Ovary (tissue), 9 donors: ENCODE measurements around the gene MYRIP. TPM values are rescaled to one million over a fixed set of nuclear protein-coding genes. Genes with fewer than 3 reads are reported as not detected.

Source experiments
- DNase-seq, 5 donors: peaks; one replicate each; pipeline ENCODE4 v3.0.0-alpha.2; 2019 to 2020
- H3K27ac ChIP-seq, 2 donors: fragments of 200-600 bp; one replicate each; pipeline versions ENCODE4 v1.5.1 to v1.8.0; 2019 to 2022
- H3K27me3 ChIP-seq: fragments of 200-600 bp; one replicate; pipeline ENCODE4 v1.8.0; 2022
- H3K36me3 ChIP-seq: fragments of 200-600 bp; sonication (generic); one replicate; pipeline ENCODE4 v1.5.1; 2019
- H3K4me1 ChIP-seq: one replicate; pipeline ENCODE4 v1.8.1; 2013; ENCODE audit warnings: mild to moderate bottlenecking, moderate library complexity; ENCODE audit not compliant: insufficient read depth
- H3K4me3 ChIP-seq: fragments of 200-600 bp; sonication (generic); one replicate; pipeline ENCODE4 v1.5.1; 2017
- H3K9me3 ChIP-seq, 2 donors: fragments of 200-600 bp in 1 of 2; sonication (generic) in 1 of 2; one replicate each; pipeline versions ENCODE4 v1.5.1 to v1.8.1; 2013 to 2019; ENCODE audit warnings: mild to moderate bottlenecking in 1 of 2, moderate library complexity in 1 of 2
- EP300 ChIP-seq: sonication (generic); formaldehyde crosslinking; IDR thresholded peaks from one replicate; pipeline ENCODE4 v1.6.1; 2017; ENCODE audit warnings: antibody characterized with exemption
- POLR2A ChIP-seq: fragments of 450-650 bp; IDR thresholded peaks from one replicate; pipeline ENCODE4 v1.6.1; 2017; ENCODE audit warnings: antibody characterized with exemption, mild to moderate bottlenecking, moderate library complexity
- WGBS, 3 donors: extraction: QIAGEN DNeasy Blood & Tissue Kit in 1 of 3; methylation state at CpG; one replicate each; pipeline versions ENCODE4 v1.1.5 to v1.1.7; 2013 to 2017; 5-methylcytosine and 5-hydroxymethylcytosine counted together
- intact Hi-C, 4 donors: fragments of 100-400 bp; cut with DNase I; formaldehyde crosslinking; loops; one replicate each; pipeline versions ENCODE4 v1.11.0 to v1.15.1; 2022 to 2023
- polyA plus RNA-seq, 2 donors: library from polyadenylated mRNA; stranded (reverse); fragments of 200-250 nt in 1 of 2; fragments of 350-450 nt in 1 of 2; fragmentation: Illumina TruSeq in 1 of 2; extraction: RNeasy Lipid Tissue Mini Kit (QIAGEN cat#74804) in 1 of 2; gene quantifications; one replicate each; pipeline ENCODE4 v1.2.3, GENCODE V29; 2013 to 2014
- total RNA-seq, 7 donors: library from RNA; depleted of rRNA in 2 of 7; stranded (reverse); fragments of >200 nt in 2 of 7; fragmentation: NEBNext Ultra II Directional in 3 of 7; extraction: Animal tissue kit (Norgen Biotek cat#: 25700) in 3 of 7; gene quantifications; one replicate each; pipeline versions ENCODE4 v1.1.0 to v1.2.4, GENCODE V29; 2016 to 2023
- TF ChIP-seq, protein P1 (sequence below), 3 donors: fragments of 450-650 bp in 2 of 3; fragments of 200-600 bp in 1 of 3; IDR thresholded peaks; one replicate each; pipeline versions ENCODE4 v1.5.1 to v1.8.0; 2016 to 2022; ENCODE audit warnings: antibody characterized with exemption in 3 of 3, mild to moderate bottlenecking in 1 of 3
- donor health status: DM: no; HTN: no; CAD: no; lungs with moderate emphysema.
- donor health status: DM: no; HTN: no; CAD: no.
- donor health status: Bipolar disorder and iron deficiency.
- donor health status: DM: yes; HTN: yes; CAD: no.
- donor health status: DM: no; HTN: no; CAD: no.
- donor health status: DM: yes; HTN: yes; CAD: no.

The MYRIP gene
- total and polyA plus RNA-seq, 9 donors = 2.8 to 8.4 (median 4.5) TPM

DNA sequence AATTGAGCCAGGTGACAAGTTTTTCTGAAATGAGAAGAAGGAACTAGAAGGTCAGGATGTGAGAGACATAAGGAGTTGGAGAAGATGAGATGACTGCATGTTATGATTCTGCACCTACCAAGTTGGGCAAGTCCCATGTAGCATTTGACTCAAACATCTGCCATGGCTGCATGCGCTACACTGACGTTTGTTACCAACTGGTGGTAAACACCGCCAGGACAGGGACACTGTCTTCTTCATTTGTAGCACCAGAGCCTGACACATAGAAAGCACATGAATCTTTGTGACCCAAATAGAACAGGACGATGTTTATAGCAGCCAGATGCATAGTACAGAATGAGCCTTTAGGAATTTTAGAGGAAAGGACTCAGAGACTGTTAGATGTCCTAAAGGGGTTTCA lies 236.7 kb downstream of the MYRIP start:
- 93 to 97% (median 95%) methylated on average over 4 of the region's 4 CpGs for WGBS, 3 donors
- Histone ChIP-seq H3K9me3 (no peaks in the 10 kb centered on the region), H3K4me1 (no peaks in the 10 kb centered on the region), H3K27ac (no peak overlapping the region), H3K27me3 (no peaks in the 10 kb centered on the region), H3K36me3 (no peaks in the 10 kb centered on the region), H3K4me3 (no peak overlapping the region)
- TF ChIP-seq EP300 = no peak
- TF ChIP-seq, protein P1, sequence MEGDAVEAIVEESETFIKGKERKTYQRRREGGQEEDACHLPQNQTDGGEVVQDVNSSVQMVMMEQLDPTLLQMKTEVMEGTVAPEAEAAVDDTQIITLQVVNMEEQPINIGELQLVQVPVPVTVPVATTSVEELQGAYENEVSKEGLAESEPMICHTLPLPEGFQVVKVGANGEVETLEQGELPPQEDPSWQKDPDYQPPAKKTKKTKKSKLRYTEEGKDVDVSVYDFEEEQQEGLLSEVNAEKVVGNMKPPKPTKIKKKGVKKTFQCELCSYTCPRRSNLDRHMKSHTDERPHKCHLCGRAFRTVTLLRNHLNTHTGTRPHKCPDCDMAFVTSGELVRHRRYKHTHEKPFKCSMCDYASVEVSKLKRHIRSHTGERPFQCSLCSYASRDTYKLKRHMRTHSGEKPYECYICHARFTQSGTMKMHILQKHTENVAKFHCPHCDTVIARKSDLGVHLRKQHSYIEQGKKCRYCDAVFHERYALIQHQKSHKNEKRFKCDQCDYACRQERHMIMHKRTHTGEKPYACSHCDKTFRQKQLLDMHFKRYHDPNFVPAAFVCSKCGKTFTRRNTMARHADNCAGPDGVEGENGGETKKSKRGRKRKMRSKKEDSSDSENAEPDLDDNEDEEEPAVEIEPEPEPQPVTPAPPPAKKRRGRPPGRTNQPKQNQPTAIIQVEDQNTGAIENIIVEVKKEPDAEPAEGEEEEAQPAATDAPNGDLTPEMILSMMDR (IDR thresholded peaks at IDR 0.05) = no peak
- TF ChIP-seq POLR2A = no peak
- intact Hi-C loops = no loop called here
- no peak for DNase-seq

DNA sequence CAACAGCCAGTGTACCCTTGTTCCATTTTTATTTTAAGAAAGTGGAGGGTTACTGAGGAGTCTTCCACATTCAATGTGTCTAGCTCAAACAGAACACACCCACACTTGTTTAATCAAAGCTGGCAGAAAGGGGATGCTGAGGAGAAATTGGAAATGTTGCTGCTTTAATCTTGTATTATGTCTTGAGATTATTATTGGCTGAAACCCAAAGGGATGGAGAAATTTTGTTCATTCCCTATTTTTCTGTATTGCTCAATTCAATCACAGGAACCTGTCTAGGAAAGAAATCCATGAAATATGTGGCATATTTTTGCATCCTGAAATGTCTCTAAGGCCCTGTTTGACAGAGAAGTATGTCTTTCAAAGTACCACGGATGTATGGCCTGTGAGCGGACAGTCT lies 238.0 kb downstream of the MYRIP start:
- Histone ChIP-seq H3K36me3 (no peaks in the 10 kb centered on the region), H3K27ac (no peak overlapping the region), H3K27me3 (no peaks in the 10 kb centered on the region), H3K9me3 (no peaks in the 10 kb centered on the region), H3K4me1 (no peaks in the 10 kb centered on the region), H3K4me3 (no peak overlapping the region)
- no peak for TF ChIP-seq POLR2A
- TF ChIP-seq, protein P1 (IDR thresholded peaks at IDR 0.05) = no peak
- TF ChIP-seq EP300 = no peak
- DNase-seq = no peak
- intact Hi-C loops = no loop called here
- 87 to 91% (median 89%) methylated on average over 2 of the region's 2 CpGs for WGBS, 3 donors

DNA sequence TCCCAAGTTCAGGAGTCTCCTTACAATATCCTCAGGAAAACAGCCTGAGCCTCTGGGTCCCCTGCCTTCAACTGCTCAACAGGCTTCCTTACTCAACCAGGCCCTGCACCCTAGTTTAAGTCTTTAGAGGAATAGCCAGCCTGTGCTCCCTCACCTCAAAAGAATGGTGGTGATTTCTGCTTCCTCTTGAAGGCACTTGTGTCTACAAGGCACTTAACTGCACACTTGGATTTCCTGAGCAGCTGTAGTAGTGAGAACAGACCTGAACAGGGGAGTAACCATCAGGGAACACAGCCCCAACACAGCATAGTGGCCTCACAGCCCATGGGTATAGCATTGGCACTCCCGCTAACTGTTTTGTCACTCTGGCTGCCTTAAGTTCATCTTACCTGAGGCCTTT lies 244.3 kb downstream of the MYRIP start:
- no peak for DNase-seq
- 91 to 100% (median 97%) methylated on average over 1 of the region's 1 CpG for WGBS, 3 donors
- intact Hi-C loops = no loop called here
- Histone ChIP-seq H3K27ac (no peak overlapping the region), H3K36me3 (no peaks in the 10 kb centered on the region), H3K4me3 (no peak overlapping the region), H3K4me1 (no peaks in the 10 kb centered on the region), H3K9me3 (no peaks in the 10 kb centered on the region), H3K27me3 (no peaks in the 10 kb centered on the region)
- TF ChIP-seq, protein P1 (IDR thresholded peaks at IDR 0.05) = no peak
- TF ChIP-seq POLR2A (no peak), EP300 (no peak)

DNA sequence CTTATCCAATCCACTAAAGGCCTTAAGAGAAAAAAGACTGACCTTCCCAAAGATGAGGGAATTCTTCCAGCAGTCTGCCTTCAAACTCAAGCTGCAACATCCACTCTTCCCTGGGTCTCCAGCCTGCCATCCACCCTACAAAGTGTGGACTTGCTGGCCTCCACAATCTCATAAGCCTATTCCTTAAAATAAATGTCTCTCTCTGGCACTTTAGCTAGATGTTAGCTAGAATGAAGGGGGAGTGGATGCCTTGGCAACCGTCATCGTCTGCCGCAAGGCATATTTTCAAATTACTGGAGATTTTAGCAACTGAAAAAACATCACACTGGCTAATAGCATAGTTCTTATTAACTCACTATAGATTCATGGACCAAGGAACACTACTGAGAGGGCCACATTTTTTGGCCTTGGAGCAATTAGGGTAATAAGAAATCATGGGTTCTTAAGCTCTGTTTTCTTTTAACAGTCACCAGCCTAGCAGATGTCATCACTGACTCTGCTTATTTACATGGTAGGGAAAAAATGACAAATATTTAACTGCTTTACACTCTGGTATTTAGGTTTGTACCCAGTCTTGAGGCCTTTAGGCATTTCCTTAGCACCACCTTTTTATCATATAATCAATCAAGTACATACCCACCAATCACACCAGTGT lies 245.3 kb downstream of the MYRIP start:
- TF ChIP-seq, protein P1 (IDR thresholded peaks at IDR 0.05) = no peak
- TF ChIP-seq EP300 = no peak
- no peak for TF ChIP-seq POLR2A
- Histone ChIP-seq H3K27ac (no peak overlapping the region), H3K9me3 (no peaks in the 10 kb centered on the region), H3K4me3 (no peak overlapping the region), H3K4me1 (no peaks in the 10 kb centered on the region), H3K27me3 (no peaks in the 10 kb centered on the region), H3K36me3 (no peaks in the 10 kb centered on the region)
- no peak for DNase-seq
- 8 to 15% (median 9%) methylated on average over 3 of the region's 3 CpGs for WGBS, 3 donors
- intact Hi-C loops = no loop called here
